GM12878 (cell line): ENCODE results near the gene SEMA3D. TPM values are rescaled to one million over a fixed set of nuclear protein-coding genes. Genes with fewer than 3 reads are reported as not detected.

ENCODE experiments used
- ATAC-seq: fragments of 200-7000 bp; cut with Tn5 transposase; 3 replicates; pipeline ENCODE4 v1.9.1; 2020; ENCODE audit warnings: mild to moderate bottlenecking, moderate library complexity
- BruUV-seq: library from RNA; stranded (reverse); fragments of 400-500 nt; replicated peaks from 2 replicates; lab custom pipeline; 2021; lab: Mats Ljungman, UMichigan
- CTCF ChIA-PET: fragments of 300-600 bp; sonication (Branson Sonifier 250); formaldehyde crosslinking; extraction: SDS; loops from one replicate; lab custom pipeline; 2021; ENCODE audit warnings: inconsistent platforms; lab: Yijun Ruan, JAX
- POLR2A ChIA-PET: fragments of 350-600 bp; formaldehyde crosslinking; extraction: SDS; loops from one replicate; lab custom pipeline; 2021; ENCODE audit warnings: inconsistent platforms; lab: Charles Lee
- RAD21 ChIA-PET: fragments of 300-600 bp; sonication (Branson Sonifier 250); formaldehyde crosslinking; loops from one replicate; lab custom pipeline; 2023; ENCODE audit warnings: antibody characterized with exemption; ENCODE audit not compliant: unreplicated experiment; lab: Charles Lee
- SMC1A ChIA-PET: fragments of 300-600 bp; sonication (Branson Sonifier 250); formaldehyde crosslinking; loops from one replicate; lab custom pipeline; 2023; ENCODE audit not compliant: unreplicated experiment, uncharacterized antibody; lab: Charles Lee
- DNase-seq: peaks from one replicate; pipeline ENCODE4 v3.0.0-alpha.2; 2011; ENCODE audit warnings: low read depth, low spot score
- FAIRE-seq: peaks from 3 replicates; lab custom pipeline; 2011; peaks lifted over from hg19 to GRCh38; lab: Jason Lieb, UNC
- H2AFZ ChIP-seq: 2 replicates; pipeline ENCODE4 v1.6.0; 2011; ENCODE audit warnings: low read depth, low read length, control low read depth; ENCODE audit not compliant: control insufficient read depth
- H3K27ac ChIP-seq: 2 replicates; pipeline ENCODE4 v1.5.1; 2011; ENCODE audit warnings: control low read depth; ENCODE audit not compliant: control insufficient read depth, insufficient read depth
- H3K27me3 ChIP-seq, 2 experiments: replicated peaks in 1 of 2; 2 replicates each; pipeline versions ENCODE4 v1.6.0 to v1.6.1; 2011; ENCODE audit warnings: low read length in 1 of 2; ENCODE audit not compliant: control insufficient read depth in 2 of 2, insufficient read depth in 2 of 2
- H3K36me3 ChIP-seq, 2 experiments: 2 replicates each; pipeline ENCODE4 v1.5.1; 2011; ENCODE audit warnings: low read length in 1 of 2; ENCODE audit not compliant: control insufficient read depth in 2 of 2, insufficient read depth in 2 of 2
- H3K4me1 ChIP-seq: 2 replicates; pipeline ENCODE4 v1.6.1; 2011; ENCODE audit warnings: mild to moderate bottlenecking, low read length, moderate library complexity, mixed read lengths; ENCODE audit not compliant: control insufficient read depth, insufficient read depth
- H3K4me2 ChIP-seq: 2 replicates; pipeline ENCODE4 v1.6.0; 2011; ENCODE audit warnings: control low read depth; ENCODE audit not compliant: control insufficient read depth, insufficient read depth
- H3K4me3 ChIP-seq: fragments of 200-600 bp; sonication (generic); 2 replicates; pipeline ENCODE4 v1.5.1; 2016
- H3K79me2 ChIP-seq: 2 replicates; pipeline ENCODE4 v1.6.0; 2011; ENCODE audit warnings: low read length; ENCODE audit not compliant: control insufficient read depth, insufficient read depth
- H3K9ac ChIP-seq: 2 replicates; pipeline ENCODE4 v1.8.0; 2011; ENCODE audit warnings: low read length, control low read depth, mixed read lengths; ENCODE audit not compliant: control insufficient read depth, insufficient read depth
- H3K9me3 ChIP-seq: replicated peaks from 3 replicates; pipeline ENCODE4 v1.5.1; 2011; ENCODE audit warnings: mild to moderate bottlenecking, low read length; ENCODE audit not compliant: control insufficient read depth, insufficient read depth
- H4K20me1 ChIP-seq: 2 replicates; pipeline ENCODE4 v1.6.0; 2011; ENCODE audit not compliant: control insufficient read depth, insufficient read depth
- BCLAF1 ChIP-seq: fragments of 450-650 bp; IDR thresholded peaks from 2 replicates; pipeline ENCODE4 v1.6.1; 2017; ENCODE audit warnings: antibody characterized with exemption, mild to moderate bottlenecking, moderate library complexity
- CHD1 ChIP-seq: IDR thresholded peaks from 2 replicates; pipeline ENCODE4 v1.6.1; 2012; ENCODE audit warnings: low read depth, low read length, improper control_type of control experiment
- E2F4 ChIP-seq: IDR thresholded peaks from 2 replicates; pipeline ENCODE4 v1.6.1; 2012; ENCODE audit warnings: low read depth, low read length, improper control_type of control experiment
- HDAC6 ChIP-seq: fragments of 200-600 bp; sonication (generic); IDR thresholded peaks from one replicate; pipeline ENCODE4 v1.8.0; 2017; ENCODE audit warnings: antibody characterized with exemption; ENCODE audit not compliant: unreplicated experiment
- IRF4 ChIP-seq: IDR thresholded peaks from 2 replicates; pipeline ENCODE4 v1.6.1; 2011; ENCODE audit warnings: low read depth, low read length
- MYB ChIP-seq: fragments of 150-350 bp; IDR thresholded peaks from 2 replicates; pipeline ENCODE4 v1.6.1; 2014; ENCODE audit warnings: mild to moderate bottlenecking, low read depth, low read length, borderline replicate concordance
- SP1 ChIP-seq: IDR thresholded peaks from one replicate; pipeline ENCODE4 v1.6.1; 2011; ENCODE audit warnings: low read depth, low read length
- ZNF274 ChIP-seq: IDR thresholded peaks from one replicate; pipeline ENCODE4 v1.8.0; 2011; ENCODE audit not compliant: insufficient read length, insufficient read depth
- WGBS: methylation state at CpG from one replicate; pipeline ENCODE4 v1.1.6; 2016; ENCODE audit warnings: low lambda C conversion rate; ENCODE audit not compliant: insufficient replicate concordance, insufficient coverage; ENCODE audit errors: missing lambda C conversion rate; 5-methylcytosine and 5-hydroxymethylcytosine counted together
- in situ Hi-C: fragments of 300-500 bp; cut with MboI; formaldehyde crosslinking; loops from 9 replicates; pipeline ENCODE4 v1.14.3; 2018; ENCODE audit warnings: mixed read lengths
- intact Hi-C: fragments of 100-400 bp; cut with micrococcal nuclease; formaldehyde crosslinking; loops from one replicate; pipeline ENCODE4 v1.14.2; 2022; ENCODE audit not compliant: unreplicated experiment
- polyA plus RNA-seq, 11 experiments: library from polyadenylated mRNA; depleted of rRNA in 4 of 11; unstranded in 6 of 11; stranded (reverse) in 5 of 11; fragments of >200 nt; fragmentation: Nextera tagmentation in 4 of 11; fragmentation: Illumina TruSeq in 1 of 11; extraction: Ambion mirVana in 4 of 11; extraction: Trizol in 1 of 11; gene quantifications; 1 replicate in 1 of 11; 2 replicates in 10 of 11; pipeline versions ENCODE4 v1.2.1 to v1.2.3, GENCODE V29; 2011 to 2016; ENCODE audit warnings: inconsistent platforms in 2 of 11, missing spikeins in 2 of 11, low read depth in 1 of 11
- total RNA-seq, 4 experiments: library from RNA; depleted of rRNA in 3 of 4; stranded (reverse); fragments of >200 nt in 3 of 4; fragmentation: Illumina TruSeq in 1 of 4; extraction: Trizol in 1 of 4; gene quantifications; 2 replicates each; pipeline versions ENCODE4 v1.2.1 to v1.2.3, GENCODE V29; 2013 to 2021
- TF ChIP-seq, protein P1 (sequence below): IDR thresholded peaks from 2 replicates; pipeline ENCODE4 v1.6.1; 2012; ENCODE audit warnings: low read depth, low read length, improper control_type of control experiment
- TF ChIP-seq, protein P2 (sequence below): fragments of 450-650 bp; IDR thresholded peaks from 2 replicates; pipeline ENCODE4 v1.6.1; 2018; ENCODE audit warnings: mild to moderate bottlenecking, low read depth, moderate library complexity; ENCODE audit not compliant: partially characterized antibody
- TF ChIP-seq, protein P3 (sequence below): fragments of 450-650 bp; IDR thresholded peaks from 2 replicates; pipeline ENCODE4 v1.6.1; 2016; ENCODE audit warnings: mild to moderate bottlenecking, moderate library complexity, borderline replicate concordance

The SEMA3D gene
- total and polyA plus RNA-seq, 10 of the 15 experiments (the other 5 are each of a cell fraction or from before 2014, with no cell fraction given): 0.04 TPM; not detected in 9

- TF ChIP-seq, protein P1, sequence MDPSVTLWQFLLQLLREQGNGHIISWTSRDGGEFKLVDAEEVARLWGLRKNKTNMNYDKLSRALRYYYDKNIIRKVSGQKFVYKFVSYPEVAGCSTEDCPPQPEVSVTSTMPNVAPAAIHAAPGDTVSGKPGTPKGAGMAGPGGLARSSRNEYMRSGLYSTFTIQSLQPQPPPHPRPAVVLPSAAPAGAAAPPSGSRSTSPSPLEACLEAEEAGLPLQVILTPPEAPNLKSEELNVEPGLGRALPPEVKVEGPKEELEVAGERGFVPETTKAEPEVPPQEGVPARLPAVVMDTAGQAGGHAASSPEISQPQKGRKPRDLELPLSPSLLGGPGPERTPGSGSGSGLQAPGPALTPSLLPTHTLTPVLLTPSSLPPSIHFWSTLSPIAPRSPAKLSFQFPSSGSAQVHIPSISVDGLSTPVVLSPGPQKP: no peak
- TF ChIP-seq BCLAF1 (no peak), E2F4 (no peak), SP1 (no peak), HDAC6 (no peak), MYB (no peak), CHD1 (no peak)
Measured at GRCh38 chr7:85111761-85112160, 75.1 kb downstream of the SEMA3D start (continued).

GRCh38 chr7:85106719-85107118 is 80.1 kb downstream of the SEMA3D start:
- ChIA-PET RAD21 (no interaction called here), CTCF (no interaction called here), POLR2A (no interaction called here), SMC1A (no interaction called here)
- Histone ChIP-seq H3K4me3 (no peak overlapping the region), H4K20me1 (no peaks in the 10 kb centered on the region), H3K36me3 (no peaks in the 10 kb centered on the region), H3K79me2 (no peaks in the 10 kb centered on the region), H3K9me3 (no peaks in the 10 kb centered on the region), H3K4me1 (no peaks in the 10 kb centered on the region), H3K4me2 (no peak overlapping the region), H2AFZ (no peak overlapping the region), H3K9ac (no peak overlapping the region), H3K27ac (no peak overlapping the region), H3K27me3 (no peaks in the 10 kb centered on the region)
- ATAC-seq: no peak
- WGBS: 25% methylated on average over 5 of the region's 5 CpGs
- no TSS peak for BruUV-seq
- intact Hi-C loops: no loop called here
- in situ Hi-C loops: no loop called here
- FAIRE-seq: no peak
- TF ChIP-seq IRF4: no peak
- TF ChIP-seq, protein P2, sequence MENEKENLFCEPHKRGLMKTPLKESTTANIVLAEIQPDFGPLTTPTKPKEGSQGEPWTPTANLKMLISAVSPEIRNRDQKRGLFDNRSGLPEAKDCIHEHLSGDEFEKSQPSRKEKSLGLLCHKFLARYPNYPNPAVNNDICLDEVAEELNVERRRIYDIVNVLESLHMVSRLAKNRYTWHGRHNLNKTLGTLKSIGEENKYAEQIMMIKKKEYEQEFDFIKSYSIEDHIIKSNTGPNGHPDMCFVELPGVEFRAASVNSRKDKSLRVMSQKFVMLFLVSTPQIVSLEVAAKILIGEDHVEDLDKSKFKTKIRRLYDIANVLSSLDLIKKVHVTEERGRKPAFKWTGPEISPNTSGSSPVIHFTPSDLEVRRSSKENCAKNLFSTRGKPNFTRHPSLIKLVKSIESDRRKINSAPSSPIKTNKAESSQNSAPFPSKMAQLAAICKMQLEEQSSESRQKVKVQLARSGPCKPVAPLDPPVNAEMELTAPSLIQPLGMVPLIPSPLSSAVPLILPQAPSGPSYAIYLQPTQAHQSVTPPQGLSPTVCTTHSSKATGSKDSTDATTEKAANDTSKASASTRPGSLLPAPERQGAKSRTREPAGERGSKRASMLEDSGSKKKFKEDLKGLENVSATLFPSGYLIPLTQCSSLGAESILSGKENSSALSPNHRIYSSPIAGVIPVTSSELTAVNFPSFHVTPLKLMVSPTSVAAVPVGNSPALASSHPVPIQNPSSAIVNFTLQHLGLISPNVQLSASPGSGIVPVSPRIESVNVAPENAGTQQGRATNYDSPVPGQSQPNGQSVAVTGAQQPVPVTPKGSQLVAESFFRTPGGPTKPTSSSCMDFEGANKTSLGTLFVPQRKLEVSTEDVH: no peak
- TF ChIP-seq, protein P3, sequence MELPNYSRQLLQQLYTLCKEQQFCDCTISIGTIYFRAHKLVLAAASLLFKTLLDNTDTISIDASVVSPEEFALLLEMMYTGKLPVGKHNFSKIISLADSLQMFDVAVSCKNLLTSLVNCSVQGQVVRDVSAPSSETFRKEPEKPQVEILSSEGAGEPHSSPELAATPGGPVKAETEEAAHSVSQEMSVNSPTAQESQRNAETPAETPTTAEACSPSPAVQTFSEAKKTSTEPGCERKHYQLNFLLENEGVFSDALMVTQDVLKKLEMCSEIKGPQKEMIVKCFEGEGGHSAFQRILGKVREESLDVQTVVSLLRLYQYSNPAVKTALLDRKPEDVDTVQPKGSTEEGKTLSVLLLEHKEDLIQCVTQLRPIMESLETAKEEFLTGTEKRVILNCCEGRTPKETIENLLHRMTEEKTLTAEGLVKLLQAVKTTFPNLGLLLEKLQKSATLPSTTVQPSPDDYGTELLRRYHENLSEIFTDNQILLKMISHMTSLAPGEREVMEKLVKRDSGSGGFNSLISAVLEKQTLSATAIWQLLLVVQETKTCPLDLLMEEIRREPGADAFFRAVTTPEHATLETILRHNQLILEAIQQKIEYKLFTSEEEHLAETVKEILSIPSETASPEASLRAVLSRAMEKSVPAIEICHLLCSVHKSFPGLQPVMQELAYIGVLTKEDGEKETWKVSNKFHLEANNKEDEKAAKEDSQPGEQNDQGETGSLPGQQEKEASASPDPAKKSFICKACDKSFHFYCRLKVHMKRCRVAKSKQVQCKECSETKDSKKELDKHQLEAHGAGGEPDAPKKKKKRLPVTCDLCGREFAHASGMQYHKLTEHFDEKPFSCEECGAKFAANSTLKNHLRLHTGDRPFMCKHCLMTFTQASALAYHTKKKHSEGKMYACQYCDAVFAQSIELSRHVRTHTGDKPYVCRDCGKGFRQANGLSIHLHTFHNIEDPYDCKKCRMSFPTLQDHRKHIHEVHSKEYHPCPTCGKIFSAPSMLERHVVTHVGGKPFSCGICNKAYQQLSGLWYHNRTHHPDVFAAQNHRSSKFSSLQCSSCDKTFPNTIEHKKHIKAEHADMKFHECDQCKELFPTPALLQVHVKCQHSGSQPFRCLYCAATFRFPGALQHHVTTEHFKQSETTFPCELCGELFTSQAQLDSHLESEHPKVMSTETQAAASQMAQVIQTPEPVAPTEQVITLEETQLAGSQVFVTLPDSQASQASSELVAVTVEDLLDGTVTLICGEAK: no peak
- no peak for TF ChIP-seq ZNF274
- DNase-seq: no peak
